ENCODE data around the gene FUT1. TPM values are rescaled to one million over a fixed set of nuclear protein-coding genes. Genes with fewer than 3 reads are reported as not detected.

Gene FUT1
- total RNA-seq, 4 donors from 2014 or later, result 0.27 to 1.00 (median 0.58) TPM

- no peak for TF ChIP-seq POLR2A (IDR thresholded peaks at IDR 0.05)
- TF ChIP-seq POLR2AphosphoS5 (IDR thresholded peaks at IDR 0.05), result no peak
- TF ChIP-seq, protein P1, sequence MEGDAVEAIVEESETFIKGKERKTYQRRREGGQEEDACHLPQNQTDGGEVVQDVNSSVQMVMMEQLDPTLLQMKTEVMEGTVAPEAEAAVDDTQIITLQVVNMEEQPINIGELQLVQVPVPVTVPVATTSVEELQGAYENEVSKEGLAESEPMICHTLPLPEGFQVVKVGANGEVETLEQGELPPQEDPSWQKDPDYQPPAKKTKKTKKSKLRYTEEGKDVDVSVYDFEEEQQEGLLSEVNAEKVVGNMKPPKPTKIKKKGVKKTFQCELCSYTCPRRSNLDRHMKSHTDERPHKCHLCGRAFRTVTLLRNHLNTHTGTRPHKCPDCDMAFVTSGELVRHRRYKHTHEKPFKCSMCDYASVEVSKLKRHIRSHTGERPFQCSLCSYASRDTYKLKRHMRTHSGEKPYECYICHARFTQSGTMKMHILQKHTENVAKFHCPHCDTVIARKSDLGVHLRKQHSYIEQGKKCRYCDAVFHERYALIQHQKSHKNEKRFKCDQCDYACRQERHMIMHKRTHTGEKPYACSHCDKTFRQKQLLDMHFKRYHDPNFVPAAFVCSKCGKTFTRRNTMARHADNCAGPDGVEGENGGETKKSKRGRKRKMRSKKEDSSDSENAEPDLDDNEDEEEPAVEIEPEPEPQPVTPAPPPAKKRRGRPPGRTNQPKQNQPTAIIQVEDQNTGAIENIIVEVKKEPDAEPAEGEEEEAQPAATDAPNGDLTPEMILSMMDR (IDR thresholded peaks at IDR 0.05), result no peak
- TF ChIP-seq EP300 (IDR thresholded peaks at IDR 0.05; ENCODE audit: low read depth), result no peak
- Histone ChIP-seq H3K27ac (peak overlapping the region; percentile 68 to 75 (median 69)), H3K27me3 (peaks cover 20% of the 10 kb centered on the region), H3K4me1 (peaks cover 0 to 30% (median 11%) of the 10 kb centered on the region in 4 donors), H3K36me3 (no peaks in the 10 kb centered on the region), H3K4me3 (peak overlapping the region; percentile 32 to 60 (median 45)), H3K9me3 (no peaks in the 10 kb centered on the region)
- DNase-seq, result no peak
- 17% methylated on average over 40 of the region's 51 CpGs; no CpG with 5 or more reads in 1 of the 2 donors for WGBS, 2 donors (ENCODE audit: low coverage in 1 of 2)
- intact Hi-C loops (cut with DNase I; ENCODE audit: low total_unique reads) (loop anchor here (5.0 to 10.0 kb wide), 2 partner anchors 65 to 92 kb away; partner anchors contain the start of genes CA11 and NTN5), in situ Hi-C loops (cut with MboI; ENCODE audit: low pct_ligation_motif_present in 1 of 4, low pct_unique_long_range_greater_than_20kb in 1 of 4, low sequenced_read_pairs in 3 of 4) (loop anchor here in 1 of 4 donors (10.0 kb wide), 1 partner anchor 95 kb away; the partner anchor contains the start of gene CA11)
Observed at GRCh38 chr19:48739404-48740163, 12.9 kb downstream of the FUT1 start.

DNA sequence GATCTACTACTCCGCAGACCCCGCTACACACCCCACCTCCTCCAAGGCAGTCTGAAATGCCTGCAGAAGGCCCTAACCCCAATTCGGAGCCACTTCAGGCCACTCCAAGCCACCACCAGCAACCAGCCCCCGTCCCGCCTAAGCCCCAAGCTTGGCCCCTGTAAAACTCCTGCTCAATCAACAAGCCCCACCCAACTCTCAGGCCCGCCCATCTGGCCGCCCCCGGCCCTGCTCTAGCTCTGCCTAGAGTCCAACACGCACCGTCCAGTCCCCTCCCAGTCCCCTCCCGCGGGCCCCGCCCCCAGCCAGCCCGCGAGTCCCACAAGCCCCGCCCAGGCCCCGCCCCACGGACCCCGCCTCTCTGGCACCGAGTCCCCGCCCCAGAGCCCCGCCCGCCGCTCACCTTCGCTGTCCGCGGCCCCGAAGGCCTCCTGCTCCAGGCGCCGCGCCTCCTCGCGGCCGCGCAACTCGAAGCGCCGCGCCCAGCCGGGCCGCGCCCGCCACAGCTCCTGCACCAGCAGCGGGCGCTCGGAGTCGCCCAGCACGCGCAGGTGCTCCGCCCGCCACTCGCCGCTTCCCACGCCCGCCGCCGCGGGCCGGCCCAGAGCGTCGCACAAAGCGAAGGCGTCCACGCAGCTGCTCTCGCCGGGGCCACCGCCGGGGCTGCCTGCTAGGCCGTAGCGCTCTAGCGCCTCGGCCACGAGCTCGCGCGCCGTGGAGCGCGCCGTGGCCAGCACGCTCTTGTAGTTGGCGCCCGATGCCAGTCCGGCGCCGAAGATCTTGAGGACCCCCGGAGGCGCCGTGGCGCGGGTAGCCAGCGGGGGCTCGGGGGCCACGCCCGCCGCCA, 13.7 kb downstream of the FUT1 start:
- Histone ChIP-seq H3K4me1 (peaks cover 0 to 30% (median 11%) of the 10 kb centered on the region in 4 donors), H3K27ac (peak overlapping the region; percentile 68 to 75 (median 69)), H3K4me3 (peak overlapping the region; percentile 32 to 60 (median 45)), H3K36me3 (no peaks in the 10 kb centered on the region), H3K9me3 (no peaks in the 10 kb centered on the region), H3K27me3 (peaks cover 20% of the 10 kb centered on the region)
- TF ChIP-seq POLR2AphosphoS5 (IDR thresholded peaks at IDR 0.05) (peak in 1 of 3 donors; percentile 18), POLR2A (IDR thresholded peaks at IDR 0.05) (no peak), EP300 (IDR thresholded peaks at IDR 0.05; ENCODE audit: low read depth) (no peak)
- TF ChIP-seq, protein P1 (IDR thresholded peaks at IDR 0.05), result peak in 3 of 5 experiments; percentile 23 to 43 (median 37)
- DNase-seq, result peak; percentile 97
- intact Hi-C loops (cut with DNase I; ENCODE audit: low total_unique reads) (loop anchor here (5.0 kb wide), 1 partner anchor 91 kb away; the partner anchor contains the start of gene CA11), in situ Hi-C loops (cut with MboI; ENCODE audit: low pct_ligation_motif_present in 1 of 4, low pct_unique_long_range_greater_than_20kb in 1 of 4, low sequenced_read_pairs in 3 of 4) (no loop called here)
- 2% methylated on average over 43 of the region's 96 CpGs; no CpG with 5 or more reads in 1 of the 2 donors for WGBS, 2 donors (ENCODE audit: low coverage in 1 of 2)

DNA sequence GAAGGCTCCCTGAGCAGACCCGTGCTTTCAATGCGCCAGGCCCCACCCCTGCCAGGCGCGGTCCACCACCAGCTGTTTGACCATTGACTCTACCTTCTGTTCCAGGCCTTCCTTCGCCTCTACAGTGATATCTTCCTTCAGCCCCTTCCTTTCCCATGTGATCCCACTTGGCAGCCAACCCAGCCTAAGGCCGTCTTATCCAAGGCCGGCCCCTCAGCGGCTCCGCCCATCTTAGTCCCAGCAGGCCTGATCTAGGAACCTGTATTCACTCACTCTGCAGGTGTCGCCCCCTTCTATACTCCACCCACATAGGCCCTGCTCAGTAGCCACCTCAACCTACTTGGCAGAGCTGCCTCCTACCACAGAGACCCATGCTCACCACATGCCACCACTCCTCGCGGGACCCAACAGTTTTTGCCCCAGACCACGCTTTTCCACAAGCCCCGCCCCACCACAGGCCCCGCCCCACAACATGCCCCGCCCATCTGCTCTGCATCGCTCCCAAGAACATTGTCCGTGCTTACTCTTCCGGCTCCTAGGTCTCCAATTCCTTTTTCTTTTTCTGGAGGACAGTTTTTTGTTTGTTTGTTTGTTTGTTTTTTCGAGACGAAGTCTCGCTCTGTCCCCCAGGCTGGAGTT, 15.0 kb downstream of the FUT1 start:
- Histone ChIP-seq H3K4me3 (no peak overlapping the region), H3K4me1 (peaks cover 0 to 30% (median 11%) of the 10 kb centered on the region in 4 donors), H3K9me3 (no peaks in the 10 kb centered on the region), H3K36me3 (no peaks in the 10 kb centered on the region), H3K27me3 (peaks cover 20% of the 10 kb centered on the region), H3K27ac (no peak overlapping the region)
- TF ChIP-seq EP300 (IDR thresholded peaks at IDR 0.05; ENCODE audit: low read depth) (no peak), POLR2A (IDR thresholded peaks at IDR 0.05) (no peak), POLR2AphosphoS5 (IDR thresholded peaks at IDR 0.05) (no peak)
- TF ChIP-seq, protein P1 (IDR thresholded peaks at IDR 0.05), result no peak
- in situ Hi-C loops (cut with MboI; ENCODE audit: low pct_ligation_motif_present in 1 of 4, low pct_unique_long_range_greater_than_20kb in 1 of 4, low sequenced_read_pairs in 3 of 4), result no loop called here
- DNase-seq, result no peak
- WGBS, 2 donors (ENCODE audit: low coverage in 1 of 2), result 55 to 76% methylated on average over 10 to 22 of the region's 22 CpGs
- intact Hi-C loops (cut with DNase I; ENCODE audit: low total_unique reads), result loop anchor here (5.0 kb wide), 1 partner anchor 90 kb away; the partner anchor contains the start of gene CA11
